Measurements from ENCODE around the gene APP.
"Not testable (repeated sequence)": the region's sequence is repeated elsewhere in the genome, so short reads cannot be mapped to it uniquely, and the experiment has no call there.

APP gene

GRCh38 chr21:26138615-26139257, 31.8 kb downstream of the APP start:
- no peak for TF ChIP-seq POLR2A (IDR thresholded peaks at IDR 0.05; ENCODE audit: low read depth, low read length)

GRCh38 chr21:26137379-26138060, 33.0 kb downstream of the APP start:
- TF ChIP-seq POLR2AphosphoS5 (IDR thresholded peaks at IDR 0.05; ENCODE audit: low read depth, low read length) (no peak), TAF1 (IDR thresholded peaks at IDR 0.05; ENCODE audit: borderline replicate concordance, low read depth, low read length) (no peak), POLR2A (IDR thresholded peaks at IDR 0.05; ENCODE audit: low read depth, low read length) (no peak)
- no peak for DNase-seq (ENCODE audit: insufficient read length)
- no peak for FAIRE-seq

More at GRCh38 chr21:26138615-26139257, 31.8 kb downstream of the APP start:
- FAIRE-seq (no peak), DNase-seq (ENCODE audit: insufficient read length) (no peak)

DNA sequence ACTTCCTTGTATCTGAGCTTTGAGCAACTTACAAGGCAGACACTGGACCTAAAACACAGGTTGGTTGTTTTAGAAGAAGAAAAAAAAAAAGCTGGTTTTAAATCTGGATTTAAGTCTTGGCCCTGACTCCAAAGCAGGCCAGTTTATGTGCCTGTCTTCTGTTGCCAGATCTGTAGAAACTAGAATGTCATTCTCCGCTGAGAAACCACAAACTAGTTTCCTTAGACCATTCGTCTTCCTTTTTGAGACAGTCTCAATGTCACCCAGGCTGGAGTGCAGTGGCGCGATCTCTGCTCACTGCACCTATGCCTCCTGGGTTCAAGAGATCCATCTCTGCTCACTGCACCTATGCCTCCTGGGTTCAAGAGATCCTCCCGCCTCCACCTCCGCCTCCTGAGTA, 33.9 kb downstream of the APP start:
- TF ChIP-seq TAF1 (IDR thresholded peaks at IDR 0.05; ENCODE audit: borderline replicate concordance, low read depth, low read length) (no peak), POLR2A (IDR thresholded peaks at IDR 0.05; ENCODE audit: low read depth, low read length) (no peak), POLR2AphosphoS5 (IDR thresholded peaks at IDR 0.05; ENCODE audit: low read depth, low read length) (no peak)
- FAIRE-seq (peak; percentile 95), DNase-seq (ENCODE audit: insufficient read length) (peak; percentile 21)

DNA sequence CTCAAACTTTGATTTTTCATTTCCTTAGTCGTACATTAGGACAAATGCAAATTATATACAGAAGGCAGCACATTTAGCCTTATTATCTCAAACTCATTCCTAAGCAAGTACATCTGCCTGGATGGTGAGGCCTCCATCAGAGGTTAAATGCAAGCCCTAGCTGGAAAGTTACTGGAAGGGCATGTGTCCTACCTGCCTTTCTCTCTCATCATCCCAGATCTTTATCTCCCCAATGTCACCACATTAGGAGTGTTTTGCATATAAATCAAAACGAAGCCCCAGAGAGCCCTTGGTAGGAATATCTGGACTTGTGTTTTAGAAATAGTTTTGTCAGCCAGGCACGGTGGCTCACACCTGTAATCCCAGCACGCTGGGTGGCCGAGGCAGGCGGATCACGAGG, 35.0 kb downstream of the APP start:
- DNase-seq (ENCODE audit: insufficient read length) (no peak), FAIRE-seq (no peak)
- TF ChIP-seq POLR2AphosphoS5 (IDR thresholded peaks at IDR 0.05; ENCODE audit: low read depth, low read length) (no peak), POLR2A (IDR thresholded peaks at IDR 0.05; ENCODE audit: low read depth, low read length) (no peak), TAF1 (IDR thresholded peaks at IDR 0.05; ENCODE audit: borderline replicate concordance, low read depth, low read length) (no peak)

GRCh38 chr21:26131554-26131953, 39.0 kb downstream of the APP start:
- FAIRE-seq (no peak), DNase-seq (ENCODE audit: insufficient read length) (no peak)
- no peak for TF ChIP-seq POLR2AphosphoS5 (IDR thresholded peaks at IDR 0.05; ENCODE audit: low read depth, low read length)
- TF ChIP-seq TAF1 (IDR thresholded peaks at IDR 0.05; ENCODE audit: borderline replicate concordance, low read depth, low read length), result no peak
- TF ChIP-seq POLR2A (IDR thresholded peaks at IDR 0.05; ENCODE audit: low read depth, low read length), result no peak

DNA sequence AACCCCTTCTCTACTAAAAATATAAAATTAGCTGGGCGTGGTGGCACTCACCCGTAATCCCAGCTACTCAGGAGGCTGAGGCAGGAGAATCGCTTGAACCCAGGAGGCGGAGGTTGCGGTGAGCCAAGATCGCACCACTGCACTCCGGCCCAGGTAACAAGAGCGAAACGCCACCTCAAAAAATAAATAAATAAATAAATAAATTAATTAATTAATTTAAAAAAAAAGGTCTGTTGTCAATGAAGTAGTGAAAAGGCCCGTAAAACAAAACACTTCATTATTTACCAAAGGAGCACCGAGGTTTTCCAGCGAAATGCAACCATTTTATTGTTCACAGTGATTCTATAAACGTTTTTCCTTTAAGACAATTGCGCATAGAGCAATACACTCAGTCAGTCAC, 39.5 kb downstream of the APP start:
- FAIRE-seq; DNase-seq (ENCODE audit: insufficient read length): not testable (repeated sequence)

DNA sequence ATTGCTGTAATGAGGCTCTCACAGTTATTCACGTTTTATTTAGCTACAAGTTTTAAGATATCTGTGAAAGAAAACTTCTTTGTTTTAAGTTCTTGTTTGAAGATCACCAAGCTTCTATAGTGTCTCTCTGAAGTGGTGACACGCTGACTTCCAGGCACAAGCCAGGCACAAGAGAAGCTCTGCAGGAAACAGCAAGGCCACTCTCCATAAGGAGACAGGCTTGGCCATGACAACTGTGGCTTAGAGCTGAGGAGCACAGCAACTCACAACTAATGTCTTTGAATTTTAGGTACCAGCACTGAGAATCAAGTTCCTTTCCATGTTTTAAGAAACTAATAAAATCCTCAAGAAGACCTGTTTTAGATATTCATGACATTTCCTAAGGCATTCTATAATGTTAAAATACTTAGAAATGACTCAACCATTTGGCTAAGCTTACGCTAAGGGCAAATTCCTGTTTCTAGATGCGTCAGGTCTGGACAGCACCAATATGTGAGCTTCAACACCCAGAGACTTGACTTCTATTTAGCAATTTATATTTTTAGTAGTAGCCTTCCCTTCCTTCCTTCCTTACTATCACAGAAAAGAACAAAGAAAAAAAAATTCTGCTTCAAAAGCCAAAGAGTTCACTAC, 40.2 kb downstream of the APP start:
- no peak for TF ChIP-seq POLR2AphosphoS5 (IDR thresholded peaks at IDR 0.05; ENCODE audit: low read depth, low read length)
- TF ChIP-seq TAF1 (IDR thresholded peaks at IDR 0.05; ENCODE audit: borderline replicate concordance, low read depth, low read length), result no peak
- TF ChIP-seq POLR2A (IDR thresholded peaks at IDR 0.05; ENCODE audit: low read depth, low read length), result no peak
- DNase-seq (ENCODE audit: insufficient read length) (no peak), FAIRE-seq (peak; percentile 24)

DNA sequence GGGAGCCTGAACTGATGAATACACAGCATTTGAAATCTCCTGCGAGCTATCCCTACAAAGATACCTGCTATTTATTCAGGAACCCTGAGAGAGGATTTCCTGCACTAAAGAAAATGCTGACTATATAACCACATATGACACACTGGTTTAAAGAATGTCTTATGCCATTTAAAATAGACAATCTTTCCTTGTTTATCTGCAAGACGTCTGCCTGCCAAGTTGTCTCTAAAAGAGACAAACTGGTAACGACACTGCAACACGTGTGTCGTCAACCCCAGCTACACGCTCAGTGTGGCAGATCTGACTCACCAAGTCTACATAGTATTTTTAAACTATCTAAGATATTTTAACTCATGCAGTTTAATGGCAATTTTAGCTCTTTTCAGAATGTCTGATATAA, 42.7 kb downstream of the APP start:
- no peak for DNase-seq (ENCODE audit: insufficient read length)
- TF ChIP-seq TAF1 (IDR thresholded peaks at IDR 0.05; ENCODE audit: borderline replicate concordance, low read depth, low read length), result no peak
- no peak for TF ChIP-seq POLR2AphosphoS5 (IDR thresholded peaks at IDR 0.05; ENCODE audit: low read depth, low read length)
- no peak for TF ChIP-seq POLR2A (IDR thresholded peaks at IDR 0.05; ENCODE audit: low read depth, low read length)
- FAIRE-seq, result no peak

- DNase-seq (ENCODE audit: insufficient read length), result no peak
- no peak for FAIRE-seq
- no peak for TF ChIP-seq POLR2A (IDR thresholded peaks at IDR 0.05; ENCODE audit: low read depth, low read length)
- no peak for TF ChIP-seq TAF1 (IDR thresholded peaks at IDR 0.05; ENCODE audit: borderline replicate concordance, low read depth, low read length)
- TF ChIP-seq POLR2AphosphoS5 (IDR thresholded peaks at IDR 0.05; ENCODE audit: low read depth, low read length), result no peak
Measured at GRCh38 chr21:26127073-26127814, 43.3 kb downstream of the APP start.

DNA sequence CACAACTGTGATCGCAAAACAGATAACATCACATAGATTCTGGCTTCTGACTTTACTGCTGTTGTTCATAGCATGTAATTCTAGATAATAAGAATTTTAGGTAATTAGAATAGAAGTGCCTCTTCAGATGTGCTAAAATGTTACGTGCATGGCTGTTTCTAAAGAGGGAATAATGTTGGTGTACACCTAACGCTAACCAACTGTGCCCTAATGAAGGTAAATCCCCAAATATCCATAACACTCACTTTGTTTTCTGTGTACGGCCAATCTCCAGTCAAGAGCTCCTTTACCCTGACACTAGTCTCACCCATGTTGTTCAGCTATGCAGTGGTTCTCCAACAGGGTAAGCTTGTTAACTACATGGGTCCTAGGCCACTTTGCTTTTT, 44.4 kb downstream of the APP start:
- TF ChIP-seq TAF1 (IDR thresholded peaks at IDR 0.05; ENCODE audit: borderline replicate concordance, low read depth, low read length) (no peak), POLR2A (IDR thresholded peaks at IDR 0.05; ENCODE audit: low read depth, low read length) (no peak)
- no peak for FAIRE-seq
- no peak for DNase-seq (ENCODE audit: insufficient read length)

DNA sequence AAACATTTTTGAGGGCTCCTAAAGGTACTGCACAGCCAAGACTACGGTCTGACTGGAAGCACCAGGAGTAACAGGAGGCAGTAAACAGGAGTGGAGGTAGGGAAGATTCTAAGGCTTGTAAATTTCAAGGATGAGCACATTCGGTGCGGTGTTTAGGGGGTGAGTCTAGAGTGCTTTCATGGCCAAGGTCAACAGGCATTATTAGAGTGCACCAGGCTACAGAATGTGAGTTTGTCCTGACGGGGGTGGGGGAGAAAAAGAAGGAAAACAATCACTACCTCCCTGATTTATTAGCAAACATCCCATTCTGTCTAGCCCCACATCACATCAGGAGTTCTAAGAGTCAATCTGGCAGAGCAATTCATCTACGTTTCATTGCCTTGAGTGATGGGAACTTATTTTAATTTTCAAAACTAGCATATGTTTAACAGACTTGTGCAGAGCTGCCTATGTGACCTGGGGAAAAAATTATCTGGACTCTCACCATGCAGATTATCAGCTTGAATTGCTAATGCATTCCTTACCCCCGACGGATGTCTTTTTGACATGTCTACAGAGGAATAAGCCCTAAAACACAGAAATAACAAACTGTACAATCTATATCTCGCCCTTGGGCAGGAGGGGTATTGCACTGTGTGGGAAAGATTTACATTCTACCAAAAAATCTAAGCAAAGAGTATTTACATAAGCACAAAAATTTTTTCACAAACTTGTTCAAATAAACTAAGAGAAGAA, 45.0 kb downstream of the APP start:
- DNase-seq (ENCODE audit: insufficient read length), result no peak
- no peak for FAIRE-seq
- TF ChIP-seq TAF1 (IDR thresholded peaks at IDR 0.05; ENCODE audit: borderline replicate concordance, low read depth, low read length) (no peak), POLR2AphosphoS5 (IDR thresholded peaks at IDR 0.05; ENCODE audit: low read depth, low read length) (no peak), POLR2A (IDR thresholded peaks at IDR 0.05; ENCODE audit: low read depth, low read length) (no peak)
